Breast epithelium (tissue), 4 donors: ENCODE results near the gene MB21D2. TPM values are rescaled to one million over a fixed set of nuclear protein-coding genes. Genes with fewer than 3 reads are reported as not detected.
A peak's percentile ranks its signal among the peaks of the same experiment; 100 is the strongest.

Experiments used
- DNase-seq, 2 donors: peaks; one replicate each; pipeline ENCODE4 v3.0.0-alpha.2; 2019; ENCODE audit warnings: low spot score in 2 of 2
- H3K27ac ChIP-seq, 2 donors: fragments of 200-600 bp; sonication (generic) in 1 of 2; one replicate each; pipeline ENCODE4 v1.5.1; 2016 to 2019; ENCODE audit warnings: mild to moderate bottlenecking in 1 of 2
- H3K27me3 ChIP-seq, 2 donors: fragments of 200-600 bp; sonication (generic) in 1 of 2; one replicate each; pipeline versions ENCODE4 v1.5.1 to v1.6.0; 2017 to 2019; ENCODE audit warnings: control low read depth in 1 of 2, mild to moderate bottlenecking in 1 of 2
- H3K36me3 ChIP-seq: fragments of 200-600 bp; one replicate; pipeline ENCODE4 v1.5.1; 2019
- H3K4me1 ChIP-seq, 2 donors: fragments of 200-600 bp; sonication (generic); one replicate each; pipeline ENCODE4 v1.5.1; 2016 to 2019; ENCODE audit warnings: control low read depth in 1 of 2
- H3K4me3 ChIP-seq, 3 donors: fragments of 200-600 bp; sonication (generic); 1 replicate in 2 of 3; 2 replicates in 1 of 3; pipeline ENCODE4 v1.5.1; 2016 to 2019; ENCODE audit warnings: mild to moderate bottlenecking in 3 of 3, moderate library complexity in 2 of 3
- H3K9me3 ChIP-seq, 2 donors: fragments of 200-600 bp; sonication (generic) in 1 of 2; one replicate each; pipeline ENCODE4 v1.5.1; 2016 to 2019; ENCODE audit warnings: control low read depth in 1 of 2
- CTCF ChIP-seq, 3 donors: fragments of 450-650 bp; IDR thresholded peaks; one replicate each; pipeline ENCODE4 v1.5.1; 2016 to 2017; ENCODE audit warnings: antibody characterized with exemption in 3 of 3, mild to moderate bottlenecking in 3 of 3, moderate library complexity in 3 of 3
- POLR2A ChIP-seq: fragments of 450-650 bp; IDR thresholded peaks from one replicate; pipeline ENCODE4 v1.6.1; 2016; ENCODE audit warnings: antibody characterized with exemption, mild to moderate bottlenecking, moderate library complexity
- POLR2AphosphoS5 ChIP-seq, 3 donors: sonication (generic); formaldehyde crosslinking; IDR thresholded peaks; one replicate each; pipeline ENCODE4 v1.6.1; 2017; ENCODE audit warnings: antibody characterized with exemption in 3 of 3
- intact Hi-C: fragments of 100-400 bp; cut with DNase I; formaldehyde crosslinking; loops from one replicate; pipeline ENCODE4 v1.15.1; 2023; ENCODE audit warnings: low total_unique reads
- total RNA-seq, 3 donors: library from RNA; depleted of rRNA; stranded (reverse); fragments of >200 nt; gene quantifications; one replicate each; pipeline ENCODE4 v1.1.0, GENCODE V29; 2016

MB21D2 gene
- total RNA-seq, 3 donors from 2014 or later: 4.0 to 11.9 (median 6.2) TPM

GRCh38 chr3:192880313-192880712 lies 37.3 kb downstream of the MB21D2 start:
- TF ChIP-seq POLR2AphosphoS5 (IDR thresholded peaks at IDR 0.05): no peak
- TF ChIP-seq POLR2A: no peak
- TF ChIP-seq CTCF (IDR thresholded peaks at IDR 0.05): no peak
- H3K4me1 ChIP-seq: no peaks in the 10 kb centered on the region
- intact Hi-C loops: no loop called here
- H3K27ac ChIP-seq: peak overlapping the region in 1 of 2 donors; percentile 77
- no peaks in the 10 kb centered on the region for H3K9me3 ChIP-seq
- H3K4me3 ChIP-seq: no peak overlapping the region
- no peaks in the 10 kb centered on the region for H3K27me3 ChIP-seq
- H3K36me3 ChIP-seq: no peaks in the 10 kb centered on the region
- no peak for DNase-seq

GRCh38 chr3:192879346-192880031 lies 38.2 kb downstream of the MB21D2 start:
- TF ChIP-seq POLR2AphosphoS5 (IDR thresholded peaks at IDR 0.05): peak in 1 of 3 donors; percentile 57
- TF ChIP-seq CTCF (IDR thresholded peaks at IDR 0.05): no peak
- TF ChIP-seq POLR2A: no peak
- Histone ChIP-seq H3K4me3 (no peak overlapping the region), H3K9me3 (no peaks in the 10 kb centered on the region), H3K36me3 (no peaks in the 10 kb centered on the region), H3K27me3 (no peaks in the 10 kb centered on the region), H3K27ac (peak overlapping the region; percentile 53 to 77), H3K4me1 (no peaks in the 10 kb centered on the region)
- intact Hi-C loops: no loop called here
- peak; percentile 71 to 91 for DNase-seq

- Histone ChIP-seq H3K9me3 (no peaks in the 10 kb centered on the region), H3K27me3 (no peaks in the 10 kb centered on the region), H3K27ac (no peak overlapping the region), H3K4me3 (no peak overlapping the region), H3K36me3 (no peaks in the 10 kb centered on the region), H3K4me1 (no peaks in the 10 kb centered on the region)
- TF ChIP-seq CTCF (IDR thresholded peaks at IDR 0.05) (no peak), POLR2A (no peak), POLR2AphosphoS5 (IDR thresholded peaks at IDR 0.05) (no peak)
- intact Hi-C loops: no loop called here
- no peak for DNase-seq
These were observed 41.6 kb downstream of the MB21D2 start for GRCh38 chr3:192875971-192876565.

- no peak for TF ChIP-seq POLR2A
- TF ChIP-seq CTCF (IDR thresholded peaks at IDR 0.05): no peak
- TF ChIP-seq POLR2AphosphoS5 (IDR thresholded peaks at IDR 0.05): no peak
- no peaks in the 10 kb centered on the region for H3K9me3 ChIP-seq
- H3K36me3 ChIP-seq: no peaks in the 10 kb centered on the region
- H3K4me3 ChIP-seq: no peak overlapping the region
- no peaks in the 10 kb centered on the region for H3K4me1 ChIP-seq
- intact Hi-C loops: no loop called here
- no peaks in the 10 kb centered on the region for H3K27me3 ChIP-seq
- no peak for DNase-seq
- no peak overlapping the region for H3K27ac ChIP-seq
These were observed 46.8 kb downstream of the MB21D2 start for GRCh38 chr3:192870822-192871221.
